ENCODE measurements around the gene HSD17B1.

The HSD17B1 gene

DNA sequence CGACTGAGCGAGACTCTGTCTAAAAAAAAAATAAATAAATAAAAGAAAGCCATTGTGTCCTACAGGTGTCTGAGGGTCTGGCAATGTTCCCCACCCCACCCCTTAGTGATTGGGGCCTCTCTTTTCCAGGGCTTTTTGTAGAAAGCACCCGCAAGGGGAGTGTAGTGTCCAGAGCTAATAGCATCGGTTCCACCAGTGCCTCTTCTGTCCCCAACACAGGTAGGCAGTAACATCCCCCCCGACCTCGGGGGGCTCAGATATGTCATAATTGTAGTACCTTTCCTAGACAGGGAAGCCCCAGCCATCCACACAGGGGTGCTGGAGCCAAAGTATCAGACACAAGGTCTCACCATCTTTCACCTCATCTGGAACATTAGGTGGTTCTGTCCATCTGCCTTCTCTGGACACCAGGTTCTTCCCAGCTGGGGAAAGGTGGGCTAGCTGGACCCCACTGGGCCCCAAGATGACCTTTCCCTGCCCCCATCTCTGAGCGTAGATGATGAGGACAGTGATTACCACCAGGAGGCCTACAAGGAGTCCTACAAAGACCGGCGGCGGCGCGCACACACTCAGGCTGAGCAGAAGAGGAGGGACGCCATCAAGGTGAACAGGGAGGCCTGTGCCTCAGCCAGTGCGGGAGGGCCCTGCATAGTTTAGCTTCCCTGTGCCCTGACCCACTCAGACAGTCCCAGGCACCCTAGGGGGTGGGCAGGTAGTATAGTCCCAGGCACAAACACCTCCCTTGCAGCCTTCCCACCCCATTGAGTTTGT, 15.8 kb downstream of the HSD17B1 start:
- DNase-seq: no peak

- DNase-seq: no peak
These were observed 18.9 kb downstream of the HSD17B1 start for GRCh38 chr17:42571435-42572225.

DNA sequence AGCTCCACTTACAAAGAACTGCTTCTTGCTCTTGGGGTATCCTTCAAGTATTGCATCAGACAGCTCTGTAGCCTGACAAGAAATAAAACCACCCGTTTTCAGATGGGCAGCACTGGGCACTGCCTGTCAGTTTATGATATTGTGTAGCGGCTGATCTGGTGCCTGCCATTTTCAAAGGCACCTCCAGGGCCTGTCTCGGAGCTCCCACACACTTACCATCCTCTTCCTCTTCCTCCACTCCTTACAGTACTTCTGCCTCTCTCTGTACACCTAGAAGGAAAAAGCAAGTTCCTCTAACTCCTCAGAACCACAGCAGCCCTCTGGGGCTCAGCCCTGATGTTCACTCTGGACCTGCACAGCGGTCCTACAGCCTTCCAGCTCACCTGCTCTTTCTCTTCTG, 20.4 kb downstream of the HSD17B1 start:
- no peak for DNase-seq

- DNase-seq: no peak
These were observed 21.7 kb downstream of the HSD17B1 start for GRCh38 chr17:42574463-42574862.

DNA sequence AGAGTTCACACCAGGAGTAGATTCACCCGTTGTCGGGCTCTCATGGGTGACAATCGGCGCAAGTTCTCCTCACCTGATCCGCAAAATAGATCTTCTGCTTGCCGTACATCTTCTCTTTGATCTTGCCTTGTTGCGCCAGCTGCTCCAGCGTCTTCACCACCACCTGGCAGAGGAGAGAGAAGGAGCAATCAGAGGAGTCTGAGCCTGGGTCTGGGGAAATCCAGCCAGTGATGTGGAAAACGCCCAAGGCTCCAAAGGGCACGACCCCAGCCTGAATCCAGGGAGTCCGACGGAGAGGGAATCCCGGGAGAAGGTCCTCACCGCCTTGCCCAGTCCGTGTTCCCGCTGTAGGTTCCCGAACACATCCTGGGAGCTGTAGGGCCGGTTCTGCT, 24.4 kb downstream of the HSD17B1 start:
- DNase-seq: no peak

GRCh38 chr17:42577532-42578281, 25.0 kb downstream of the HSD17B1 start, which contains the start of gene PSMC3IP:
PSMC3IP (minus strand) TSS chr17:42577729; CDS start chr17:42577686, 43 bp downstream.
- peak; percentile 90 for DNase-seq

DNA sequence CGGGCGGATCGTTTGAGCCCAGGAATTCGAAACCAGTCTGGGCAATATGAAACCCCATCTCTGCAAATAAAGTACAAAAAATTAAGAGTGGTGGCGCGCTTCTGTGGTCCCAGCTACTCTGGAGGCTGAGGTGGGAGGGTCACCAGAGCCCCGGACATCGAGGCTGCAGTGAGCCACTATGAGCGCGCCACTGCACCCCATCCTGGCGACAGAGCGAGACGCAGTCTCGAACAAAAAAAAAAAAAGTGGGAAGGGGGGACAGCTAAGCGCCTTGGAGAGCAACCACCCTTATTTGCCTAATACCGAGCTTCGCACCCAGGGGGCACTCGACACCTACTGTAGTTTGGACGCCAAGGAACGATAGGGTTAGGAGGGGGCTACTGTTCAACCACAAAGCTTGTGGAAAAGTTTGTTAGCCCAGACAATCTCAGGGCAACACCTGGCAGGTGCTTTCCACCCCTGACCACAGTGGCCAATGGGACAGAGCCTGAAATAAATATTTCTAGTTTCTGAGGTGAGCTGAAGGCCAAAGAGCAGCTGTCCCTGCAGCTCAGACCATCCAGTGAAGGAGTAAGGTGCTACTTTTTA, 25.7 kb downstream of the HSD17B1 start:
- peak; percentile 89 for DNase-seq

DNA sequence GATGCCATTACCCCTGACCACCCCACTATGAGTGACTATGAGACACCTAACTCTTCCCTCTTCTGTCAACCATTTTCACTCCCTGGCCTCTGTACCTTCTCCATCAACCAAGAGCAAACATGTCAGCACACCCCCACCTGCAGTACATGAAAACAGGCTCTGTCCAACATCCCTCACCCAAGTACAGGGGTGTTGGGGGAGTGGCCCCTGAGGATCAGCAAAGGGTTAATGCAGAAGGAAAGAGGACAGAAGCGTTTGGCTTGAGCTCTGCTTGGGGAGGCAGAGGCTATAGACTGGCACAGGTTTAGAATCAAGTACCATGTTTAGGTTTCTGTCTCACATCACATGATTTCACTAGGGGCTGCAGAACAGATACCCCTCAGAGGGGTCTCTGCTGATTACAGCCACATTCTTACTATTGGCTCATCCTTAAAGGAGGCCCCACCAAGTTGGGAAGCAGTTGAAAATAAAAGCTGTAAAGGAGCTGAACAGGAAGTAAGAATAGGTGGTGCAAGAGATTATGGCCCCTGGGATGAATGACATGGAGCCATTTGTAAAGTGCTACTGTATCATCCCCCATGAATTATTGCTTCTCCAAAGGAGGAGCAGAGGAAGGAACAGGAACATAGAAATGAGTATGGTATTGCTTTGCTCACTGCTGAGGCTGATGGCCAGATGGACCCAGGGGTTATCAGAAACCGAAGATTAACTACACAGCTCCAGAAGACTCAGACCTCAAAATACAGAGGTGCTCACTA, 27.2 kb downstream of the HSD17B1 start:
- no peak for DNase-seq

GRCh38 chr17:42581744-42582270, 29.1 kb downstream of the HSD17B1 start:
- DNase-seq: no peak

- no peak for DNase-seq
These were observed 32.2 kb downstream of the HSD17B1 start for GRCh38 chr17:42584880-42585279.

DNA sequence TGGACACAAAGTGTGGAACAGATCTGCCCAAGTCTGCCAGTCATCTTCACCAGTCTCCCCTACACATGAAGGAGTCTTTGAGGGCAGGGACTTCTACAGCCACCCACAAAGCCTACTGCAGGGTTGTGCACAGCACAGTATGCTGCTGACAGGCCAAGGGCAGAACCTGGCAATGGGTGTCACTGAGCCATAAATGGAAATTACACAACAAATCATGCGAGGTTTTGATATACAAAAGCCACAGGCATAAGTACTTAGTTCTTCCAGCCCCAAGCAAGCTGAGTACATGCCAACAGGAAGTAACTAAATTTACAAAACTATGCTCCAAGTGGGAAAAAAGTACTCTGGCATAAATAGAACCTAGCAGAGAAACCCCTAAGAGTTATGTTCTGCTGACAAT, 32.6 kb downstream of the HSD17B1 start:
- DNase-seq: no peak

- DNase-seq: no peak
These were observed 33.9 kb downstream of the HSD17B1 start for GRCh38 chr17:42586514-42587230.

DNA sequence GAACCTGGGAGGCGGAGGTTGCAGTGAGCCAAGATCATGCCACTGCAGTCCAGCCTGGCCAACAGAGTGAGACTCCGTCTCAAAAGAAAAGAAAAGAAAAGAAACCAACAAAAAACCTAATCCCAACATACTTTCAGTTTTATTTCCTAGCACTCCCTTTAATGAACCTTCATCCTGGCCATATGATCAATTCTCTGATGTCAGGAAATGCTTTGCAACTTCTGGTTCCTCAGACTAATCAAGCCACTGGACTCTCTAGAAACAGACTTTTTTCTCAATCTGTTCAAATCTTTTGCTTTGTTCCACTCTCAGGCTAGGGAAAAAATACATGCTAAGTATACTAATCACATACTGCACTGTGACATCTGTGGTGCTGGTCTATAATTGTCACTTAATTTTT, 38.2 kb downstream of the HSD17B1 start:
- no peak for DNase-seq

DNA sequence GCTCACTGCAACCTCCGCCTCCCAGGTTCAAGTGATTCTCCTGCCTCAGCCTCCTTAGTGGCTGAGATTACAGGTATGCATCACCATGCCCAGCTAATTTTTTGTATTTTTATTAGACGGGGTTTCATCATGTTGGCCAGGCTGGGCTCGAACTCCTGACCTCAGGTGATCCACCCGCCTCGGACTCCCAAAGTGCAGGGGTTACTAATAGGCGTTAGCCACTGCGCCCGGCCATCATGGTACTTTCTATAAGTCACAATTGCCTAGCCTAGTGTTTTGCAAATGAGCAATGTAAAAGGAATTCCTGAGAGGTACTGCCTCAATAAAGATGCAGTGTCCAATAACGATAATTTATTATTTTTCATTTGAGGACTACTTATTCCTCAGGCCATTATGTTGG, 38.7 kb downstream of the HSD17B1 start:
- DNase-seq: no peak

DNA sequence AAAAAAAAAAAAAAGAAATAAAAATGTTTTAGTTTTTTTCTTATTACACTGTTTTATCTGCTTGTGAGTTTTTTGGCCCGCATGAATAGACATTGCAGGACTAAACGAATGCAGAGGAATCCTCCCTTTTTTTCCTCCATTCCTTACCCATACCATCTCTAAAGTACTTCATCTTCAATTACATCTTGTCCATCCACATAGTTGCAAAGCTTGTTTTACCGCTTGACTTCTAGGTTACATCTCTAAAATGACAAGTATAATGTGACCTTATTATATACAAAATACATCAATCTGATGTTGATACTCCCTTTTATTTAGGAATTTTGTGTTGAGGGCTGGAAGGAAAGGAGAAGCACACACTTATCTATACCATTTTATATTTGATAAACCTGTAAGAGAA, 43.7 kb downstream of the HSD17B1 start:
- no peak for DNase-seq

- no peak for DNase-seq
These were observed 46.2 kb downstream of the HSD17B1 start for GRCh38 chr17:42598905-42599304.

DNA sequence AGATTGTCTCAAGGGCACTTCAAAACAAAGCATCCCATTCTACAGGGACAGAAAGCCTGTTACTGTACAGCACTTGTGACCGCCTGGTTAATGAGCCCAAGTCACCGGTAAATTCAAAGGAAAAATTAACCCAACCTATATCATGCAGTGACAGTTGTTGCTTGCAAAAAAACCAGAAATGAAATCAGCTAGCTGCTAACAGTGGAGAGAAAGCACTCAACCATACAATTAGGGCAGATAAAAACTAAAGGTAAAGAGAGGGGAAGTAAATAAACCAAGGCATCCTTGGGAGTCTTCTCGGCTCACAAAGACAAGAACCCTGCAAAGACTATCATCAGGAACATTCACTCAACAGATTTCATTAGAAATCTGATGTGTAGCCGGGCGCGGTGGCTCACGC, 50.6 kb downstream of the HSD17B1 start:
- DNase-seq: no peak

Measured in COR-L47 (cell line).